Measurements from ENCODE around the gene PCDH15.

- TF ChIP-seq CTCF (IDR thresholded peaks at IDR 0.05): no peak
- TF ChIP-seq POLR2AphosphoS5 (IDR thresholded peaks at IDR 0.05): no peak
- no peak for TF ChIP-seq POLR2A (IDR thresholded peaks at IDR 0.05)
Measured at GRCh38 chr10:54622017-54622416, 179.0 kb downstream of the PCDH15 start.

Measured in prostate gland (tissue), 2 donors.